Stomach (tissue), 9 donors: ENCODE results near the gene RHOT2. TPM values are rescaled to one million over a fixed set of nuclear protein-coding genes. Genes with fewer than 3 reads are reported as not detected.

Source experiments
- DNase-seq, 2 donors: peaks; one replicate each; pipeline versions ENCODE4 v3.0.0 to v3.0.0-alpha.2; 2013 to 2019
- H3K27ac ChIP-seq, 5 donors: fragments of 200-600 bp in 4 of 5; sonication (generic) in 4 of 5; one replicate each; pipeline ENCODE4 v1.5.1; 2013 to 2019; ENCODE audit warnings: mild to moderate bottlenecking in 1 of 5, moderate library complexity in 1 of 5
- H3K27me3 ChIP-seq, 3 donors: fragments of 200-600 bp; sonication (generic); one replicate each; pipeline ENCODE4 v1.5.1; 2017 to 2019; ENCODE audit warnings: mixed run types in 1 of 3
- H3K36me3 ChIP-seq, 4 donors: fragments of 200-600 bp; sonication (generic); 1 replicate in 3 of 4; 2 replicates in 1 of 4; pipeline ENCODE4 v1.5.1; 2016 to 2019
- H3K4me1 ChIP-seq, 4 donors: fragments of 200-600 bp; sonication (generic); one replicate each; pipeline ENCODE4 v1.5.1; 2016 to 2019
- H3K4me3 ChIP-seq, 4 donors: fragments of 200-600 bp; sonication (generic) in 3 of 4; one replicate each; pipeline ENCODE4 v1.5.1; 2016 to 2019; ENCODE audit warnings: mild to moderate bottlenecking in 1 of 4
- H3K9me3 ChIP-seq, 4 donors: fragments of 200-600 bp; sonication (generic); one replicate each; pipeline ENCODE4 v1.5.1; 2016 to 2019
- EP300 ChIP-seq: sonication (generic); formaldehyde crosslinking; IDR thresholded peaks from one replicate; pipeline ENCODE4 v1.6.1; 2017; ENCODE audit warnings: antibody characterized with exemption
- POLR2A ChIP-seq, 4 donors: fragments of 450-650 bp; IDR thresholded peaks; one replicate each; pipeline ENCODE4 v1.6.1; 2016; ENCODE audit warnings: antibody characterized with exemption in 4 of 4, control low read depth in 2 of 4, mild to moderate bottlenecking in 1 of 4, moderate library complexity in 1 of 4
- POLR2AphosphoS5 ChIP-seq, 3 donors: sonication (generic); formaldehyde crosslinking; IDR thresholded peaks; one replicate each; pipeline ENCODE4 v1.6.1; 2016; ENCODE audit warnings: antibody characterized with exemption in 3 of 3
- WGBS, 5 donors: extraction: QIAGEN DNeasy Blood & Tissue Kit in 3 of 5; methylation state at CpG; one replicate each; pipeline versions ENCODE4 v1.1.5 to v1.1.7; 2013 to 2018; 5-methylcytosine and 5-hydroxymethylcytosine counted together
- intact Hi-C: fragments of 100-400 bp; cut with DNase I; formaldehyde crosslinking; loops from one replicate; pipeline ENCODE4 v1.15.1; 2023; ENCODE audit warnings: low total_unique reads
- polyA plus RNA-seq, 3 donors: library from polyadenylated mRNA; stranded (reverse); fragments of 200-250 nt; gene quantifications; one replicate each; pipeline ENCODE4 v1.2.3, GENCODE V29; 2013
- total RNA-seq, 5 donors: library from RNA; depleted of rRNA; stranded (reverse); fragments of >200 nt; gene quantifications; one replicate each; pipeline versions ENCODE4 v1.1.0 to v1.2.3, GENCODE V29; 2014 to 2016
- TF ChIP-seq, protein P1 (sequence below), 7 experiments: fragments of 450-650 bp in 4 of 7; fragments of 200-600 bp in 3 of 7; sonication (generic) in 3 of 7; IDR thresholded peaks; one replicate each; pipeline ENCODE4 v1.5.1; 2016 to 2019; ENCODE audit warnings: antibody characterized with exemption in 7 of 7, control low read depth in 2 of 7, mild to moderate bottlenecking in 1 of 7
- donor health status: healthy with polysubstance abuse.
- donor health status: Bipolar disorder and iron deficiency.
- donor health status: healthy.

RHOT2 gene
- total and polyA plus RNA-seq, 8 donors = 41.5 to 574 (median 117) TPM

DNA sequence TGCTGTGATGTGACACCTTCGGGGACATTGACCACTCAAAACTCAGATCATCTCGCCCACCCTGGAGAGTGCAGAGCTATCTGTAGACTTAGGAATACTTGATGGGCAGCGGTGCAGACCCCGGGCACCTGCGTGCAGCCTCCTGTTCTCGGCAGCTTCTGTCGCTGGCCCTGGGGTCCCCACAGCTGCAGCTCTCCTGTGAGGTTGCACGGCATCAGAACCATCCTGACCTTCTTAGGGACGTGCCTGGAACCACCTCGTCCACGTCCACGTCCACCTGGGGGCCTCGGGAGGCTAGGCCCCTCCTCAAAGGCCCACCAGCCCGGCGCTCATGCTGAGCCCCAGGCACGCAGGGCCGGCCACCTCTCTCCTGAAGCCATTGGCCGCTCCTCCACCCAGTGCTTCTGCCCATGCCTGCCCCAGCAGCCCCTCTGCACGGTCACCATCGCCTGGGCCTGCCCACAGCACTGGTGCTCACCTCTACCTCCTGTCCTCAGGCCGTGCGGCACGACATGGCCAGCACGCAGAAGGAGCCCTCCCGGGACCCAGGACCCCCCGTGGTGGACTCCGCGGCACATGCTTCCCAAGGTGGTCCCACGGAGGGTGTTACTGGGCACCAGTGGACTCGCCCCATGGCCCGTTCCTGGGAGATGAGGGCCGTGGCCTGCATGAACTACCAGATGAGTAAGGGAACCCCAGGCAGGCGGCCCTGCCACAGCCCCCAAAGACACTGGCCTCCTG is 39.4 kb upstream of the RHOT2 start:
- no peak overlapping the region for H3K4me3 ChIP-seq
- H3K27me3 ChIP-seq = peaks cover 0 to 13% (median 0%) of the 10 kb centered on the region in 3 donors
- TF ChIP-seq EP300 = no peak
- no peak for TF ChIP-seq POLR2A (IDR thresholded peaks at IDR 0.05)
- TF ChIP-seq, protein P1, sequence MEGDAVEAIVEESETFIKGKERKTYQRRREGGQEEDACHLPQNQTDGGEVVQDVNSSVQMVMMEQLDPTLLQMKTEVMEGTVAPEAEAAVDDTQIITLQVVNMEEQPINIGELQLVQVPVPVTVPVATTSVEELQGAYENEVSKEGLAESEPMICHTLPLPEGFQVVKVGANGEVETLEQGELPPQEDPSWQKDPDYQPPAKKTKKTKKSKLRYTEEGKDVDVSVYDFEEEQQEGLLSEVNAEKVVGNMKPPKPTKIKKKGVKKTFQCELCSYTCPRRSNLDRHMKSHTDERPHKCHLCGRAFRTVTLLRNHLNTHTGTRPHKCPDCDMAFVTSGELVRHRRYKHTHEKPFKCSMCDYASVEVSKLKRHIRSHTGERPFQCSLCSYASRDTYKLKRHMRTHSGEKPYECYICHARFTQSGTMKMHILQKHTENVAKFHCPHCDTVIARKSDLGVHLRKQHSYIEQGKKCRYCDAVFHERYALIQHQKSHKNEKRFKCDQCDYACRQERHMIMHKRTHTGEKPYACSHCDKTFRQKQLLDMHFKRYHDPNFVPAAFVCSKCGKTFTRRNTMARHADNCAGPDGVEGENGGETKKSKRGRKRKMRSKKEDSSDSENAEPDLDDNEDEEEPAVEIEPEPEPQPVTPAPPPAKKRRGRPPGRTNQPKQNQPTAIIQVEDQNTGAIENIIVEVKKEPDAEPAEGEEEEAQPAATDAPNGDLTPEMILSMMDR (IDR thresholded peaks at IDR 0.05) = no peak
- no peak for TF ChIP-seq POLR2AphosphoS5 (IDR thresholded peaks at IDR 0.05)
- DNase-seq = no peak
- peaks cover 19 to 58% (median 53%) of the 10 kb centered on the region in 4 donors for H3K36me3 ChIP-seq
- peaks cover 23 to 37% (median 27%) of the 10 kb centered on the region in 4 donors for H3K4me1 ChIP-seq
- WGBS, 5 donors = 90 to 95% (median 94%) methylated on average over 19 to 33 of the region's 33 CpGs
- intact Hi-C loops = no loop called here
- no peaks in the 10 kb centered on the region for H3K9me3 ChIP-seq
- H3K27ac ChIP-seq = no peak overlapping the region

GRCh38 chr16:629185-629832 is 38.6 kb upstream of the RHOT2 start:
- WGBS, 5 donors = 56 to 78% (median 62%) methylated on average over 22 to 29 of the region's 29 CpGs
- Histone ChIP-seq H3K4me3 (no peak overlapping the region), H3K27me3 (peaks cover 0 to 13% (median 0%) of the 10 kb centered on the region in 3 donors), H3K9me3 (no peaks in the 10 kb centered on the region), H3K36me3 (peaks cover 24 to 63% (median 61%) of the 10 kb centered on the region in 4 donors), H3K4me1 (peaks cover 23 to 37% (median 31%) of the 10 kb centered on the region in 4 donors), H3K27ac (peak overlapping the region in 2 of 5 donors; percentile 1 to 14)
- peak in 1 of 2 donors; percentile 66 for DNase-seq
- intact Hi-C loops = no loop called here
- no peak for TF ChIP-seq EP300

GRCh38 chr16:629833-630248 is 38.1 kb upstream of the RHOT2 start:
- Histone ChIP-seq H3K27me3 (peaks cover 0 to 13% (median 0%) of the 10 kb centered on the region in 3 donors), H3K4me3 (no peak overlapping the region), H3K9me3 (no peaks in the 10 kb centered on the region), H3K27ac (peak overlapping the region in 2 of 5 donors; percentile 1 to 14), H3K36me3 (peaks cover 24 to 67% (median 64%) of the 10 kb centered on the region in 4 donors), H3K4me1 (peaks cover 23 to 40% (median 36%) of the 10 kb centered on the region in 4 donors)
- TF ChIP-seq EP300 = no peak
- no peak for TF ChIP-seq POLR2AphosphoS5 (IDR thresholded peaks at IDR 0.05)
- TF ChIP-seq, protein P1 (IDR thresholded peaks at IDR 0.05) = no peak
- TF ChIP-seq POLR2A (IDR thresholded peaks at IDR 0.05) = no peak
- WGBS, 5 donors = 40 to 49% (median 45%) methylated on average over 5 to 11 of the region's 11 CpGs
- intact Hi-C loops = no loop called here
- DNase-seq = no peak

- Histone ChIP-seq H3K9me3 (no peaks in the 10 kb centered on the region), H3K36me3 (peaks cover 23 to 64% (median 61%) of the 10 kb centered on the region in 4 donors), H3K4me3 (no peak overlapping the region), H3K27me3 (peaks cover 0 to 13% (median 0%) of the 10 kb centered on the region in 3 donors), H3K27ac (peak overlapping the region in 2 of 5 donors; percentile 1 to 14), H3K4me1 (peaks cover 28 to 45% (median 41%) of the 10 kb centered on the region in 4 donors)
- no peak for DNase-seq
- WGBS, 5 donors = 39 to 54% (median 47%) methylated on average over 22 to 29 of the region's 29 CpGs
- intact Hi-C loops = no loop called here
- TF ChIP-seq EP300 (no peak), POLR2AphosphoS5 (IDR thresholded peaks at IDR 0.05) (no peak), POLR2A (IDR thresholded peaks at IDR 0.05) (no peak)
- TF ChIP-seq, protein P1 (IDR thresholded peaks at IDR 0.05) = no peak
Measured at GRCh38 chr16:630249-630814, 37.6 kb upstream of the RHOT2 start.
